PC-9 (cell line): ENCODE data around the gene XRCC5. TPM values are rescaled to one million over a fixed set of nuclear protein-coding genes. Genes with fewer than 3 reads are reported as not detected.

Experiments
- BruUV-seq: library from RNA; stranded (reverse); fragments of 400-500 nt; replicated peaks from 2 replicates; lab custom pipeline; 2021; lab: Mats Ljungman, UMichigan
- CTCF ChIA-PET: fragments of 300-600 bp; sonication (Branson Sonifier 250); formaldehyde crosslinking; loops from one replicate; lab custom pipeline; 2022; ENCODE audit warnings: antibody characterized with exemption; lab: Charles Lee
- POLR2A ChIA-PET: fragments of 300-600 bp; sonication (Branson Sonifier 250); formaldehyde crosslinking; loops from one replicate; lab custom pipeline; 2022; ENCODE audit warnings: antibody characterized with exemption; ENCODE audit not compliant: unreplicated experiment; lab: Charles Lee
- DNase-seq, 2 experiments: peaks; one replicate each; pipeline versions ENCODE4 v3.0.0 to v3.0.0-alpha.2; 2015 to 2022; ENCODE audit warnings: mixed read lengths in 1 of 2
- H2AFZ ChIP-seq: fragments of 200-600 bp; sonication (generic); 2 replicates; pipeline ENCODE4 v1.8.1; 2017; ENCODE audit warnings: antibody characterized with exemption
- H3F3A ChIP-seq: fragments of 200-600 bp; sonication (generic); 2 replicates; pipeline ENCODE4 v1.8.1; 2017; ENCODE audit warnings: antibody characterized with exemption, mild to moderate bottlenecking, low read depth; ENCODE audit not compliant: insufficient read depth
- H3K27ac ChIP-seq: fragments of 200-600 bp; sonication (generic); 2 replicates; pipeline ENCODE4 v1.6.1; 2016; ENCODE audit warnings: mixed run types
- H3K27me3 ChIP-seq: fragments of 200-600 bp; sonication (generic); 2 replicates; pipeline ENCODE4 v1.6.1; 2016; ENCODE audit warnings: low read depth, mixed run types; ENCODE audit not compliant: insufficient read depth
- H3K36me3 ChIP-seq: fragments of 200-600 bp; sonication (generic); 2 replicates; pipeline ENCODE4 v1.6.1; 2016; ENCODE audit warnings: low read depth, mixed run types
- H3K4me1 ChIP-seq: fragments of 200-600 bp; sonication (generic); replicated peaks from 2 replicates; pipeline ENCODE4 v1.6.1; 2016; ENCODE audit warnings: mixed run types; ENCODE audit not compliant: insufficient read depth
- H3K4me2 ChIP-seq: fragments of 200-600 bp; sonication (generic); 2 replicates; pipeline ENCODE4 v1.6.1; 2017; ENCODE audit warnings: mixed run types
- H3K4me3 ChIP-seq: fragments of 200-600 bp; sonication (generic); 2 replicates; pipeline ENCODE4 v1.6.1; 2016; ENCODE audit warnings: mixed run types
- H3K79me2 ChIP-seq: fragments of 200-600 bp; sonication (generic); 2 replicates; pipeline ENCODE4 v1.6.1; 2017; ENCODE audit warnings: low read depth, mixed run types
- H3K9me2 ChIP-seq: fragments of 200-600 bp; sonication (generic); 2 replicates; pipeline ENCODE4 v1.8.1; 2017; ENCODE audit warnings: mild to moderate bottlenecking; ENCODE audit not compliant: insufficient read depth
- H3K9me3 ChIP-seq: fragments of 200-600 bp; sonication (generic); 2 replicates; pipeline ENCODE4 v1.8.1; 2016; ENCODE audit warnings: low read depth; ENCODE audit not compliant: insufficient read depth
- H4K20me1 ChIP-seq: fragments of 200-600 bp; sonication (generic); 2 replicates; pipeline ENCODE4 v1.8.1; 2017; ENCODE audit not compliant: insufficient read depth
- EZH2 ChIP-seq: fragments of 200-600 bp; sonication (generic); IDR thresholded peaks from 2 replicates; pipeline ENCODE4 v1.8.0; 2017; ENCODE audit warnings: antibody characterized with exemption, low read depth
- intact Hi-C: fragments of 100-400 bp; cut with micrococcal nuclease; formaldehyde crosslinking; loops from one replicate; pipeline ENCODE4 v1.10.0; 2022; ENCODE audit not compliant: unreplicated experiment
- total RNA-seq: library from RNA; stranded (reverse); gene quantifications from 2 replicates; pipeline ENCODE4 v1.2.3, GENCODE V29; 2021
- TF ChIP-seq, protein P1 (sequence below): fragments of 200-600 bp; sonication (generic); conservative IDR thresholded peaks from 2 replicates; pipeline ENCODE4 v1.6.1; 2017; ENCODE audit warnings: mixed run types, antibody characterized with exemption, mild to moderate bottlenecking, moderate library complexity

Gene XRCC5
- total RNA-seq, 1 experiment from 2014 or later: 275 TPM

- no peak for TF ChIP-seq EZH2
- TF ChIP-seq, protein P1, sequence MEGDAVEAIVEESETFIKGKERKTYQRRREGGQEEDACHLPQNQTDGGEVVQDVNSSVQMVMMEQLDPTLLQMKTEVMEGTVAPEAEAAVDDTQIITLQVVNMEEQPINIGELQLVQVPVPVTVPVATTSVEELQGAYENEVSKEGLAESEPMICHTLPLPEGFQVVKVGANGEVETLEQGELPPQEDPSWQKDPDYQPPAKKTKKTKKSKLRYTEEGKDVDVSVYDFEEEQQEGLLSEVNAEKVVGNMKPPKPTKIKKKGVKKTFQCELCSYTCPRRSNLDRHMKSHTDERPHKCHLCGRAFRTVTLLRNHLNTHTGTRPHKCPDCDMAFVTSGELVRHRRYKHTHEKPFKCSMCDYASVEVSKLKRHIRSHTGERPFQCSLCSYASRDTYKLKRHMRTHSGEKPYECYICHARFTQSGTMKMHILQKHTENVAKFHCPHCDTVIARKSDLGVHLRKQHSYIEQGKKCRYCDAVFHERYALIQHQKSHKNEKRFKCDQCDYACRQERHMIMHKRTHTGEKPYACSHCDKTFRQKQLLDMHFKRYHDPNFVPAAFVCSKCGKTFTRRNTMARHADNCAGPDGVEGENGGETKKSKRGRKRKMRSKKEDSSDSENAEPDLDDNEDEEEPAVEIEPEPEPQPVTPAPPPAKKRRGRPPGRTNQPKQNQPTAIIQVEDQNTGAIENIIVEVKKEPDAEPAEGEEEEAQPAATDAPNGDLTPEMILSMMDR: no peak
- no TSS peak for BruUV-seq
- no peaks in the 10 kb centered on the region for H3K9me3 ChIP-seq
- intact Hi-C loops: no loop called here
- no peaks in the 10 kb centered on the region for H3K79me2 ChIP-seq
- peaks cover 9% of the 10 kb centered on the region; the same call in 1 of the 2 replicates for H3F3A ChIP-seq
- no peaks in the 10 kb centered on the region for H3K27me3 ChIP-seq
- ChIA-PET CTCF (no interaction called here), POLR2A (no interaction called here)
- no peak overlapping the region for H3K4me2 ChIP-seq
- no peak overlapping the region for H2AFZ ChIP-seq
- no peaks in the 10 kb centered on the region for H3K4me1 ChIP-seq
- no peak overlapping the region for H3K4me3 ChIP-seq
- H3K27ac ChIP-seq: no peak overlapping the region
- H4K20me1 ChIP-seq: peaks cover 3% of the 10 kb centered on the region; the same call in 1 of the 2 replicates
- peaks cover 51% of the 10 kb centered on the region for H3K36me3 ChIP-seq
- DNase-seq: no peak
- H3K9me2 ChIP-seq: no peaks in the 10 kb centered on the region
Measured at GRCh38 chr2:216164087-216164486, 54.9 kb downstream of the XRCC5 start.

DNA sequence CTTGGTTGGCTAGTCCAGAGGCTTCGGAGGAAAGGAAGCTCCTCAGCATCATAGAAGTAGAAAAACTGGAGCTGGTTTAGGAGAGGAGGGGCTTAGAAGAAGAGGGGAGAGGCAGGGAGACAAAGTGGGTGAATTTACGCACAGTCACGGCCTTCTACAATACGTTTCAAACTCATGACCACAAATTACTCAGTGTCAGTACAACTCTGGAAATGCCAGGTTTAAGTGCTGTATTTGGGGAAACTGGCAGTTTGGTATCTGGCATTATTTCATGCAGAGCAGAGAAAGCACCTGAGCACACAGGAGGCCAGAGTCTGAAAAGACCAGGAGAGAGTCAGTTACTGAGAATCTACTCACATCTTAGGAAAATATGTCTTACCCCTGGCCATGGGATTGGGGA is 55.4 kb downstream of the XRCC5 start:
- Histone ChIP-seq H3K27me3 (no peaks in the 10 kb centered on the region), H3K27ac (no peak overlapping the region), H3K9me3 (no peaks in the 10 kb centered on the region), H4K20me1 (peaks cover 3% of the 10 kb centered on the region; the same call in 1 of the 2 replicates), H3F3A (peaks cover 9% of the 10 kb centered on the region; the same call in 1 of the 2 replicates), H3K4me1 (no peaks in the 10 kb centered on the region), H3K79me2 (no peaks in the 10 kb centered on the region), H3K4me3 (no peak overlapping the region), H3K36me3 (peaks cover 50% of the 10 kb centered on the region), H3K9me2 (no peaks in the 10 kb centered on the region), H2AFZ (no peak overlapping the region), H3K4me2 (no peak overlapping the region)
- no peak for DNase-seq
- intact Hi-C loops: no loop called here
- no TSS peak for BruUV-seq
- ChIA-PET POLR2A (no interaction called here), CTCF (no interaction called here)
- TF ChIP-seq, protein P1: no peak
- no peak for TF ChIP-seq EZH2

GRCh38 chr2:216165711-216166110 is 56.6 kb downstream of the XRCC5 start:
- Histone ChIP-seq H3F3A (peaks cover 13% of the 10 kb centered on the region; the same call in 1 of the 2 replicates), H3K4me2 (no peak overlapping the region), H3K36me3 (peaks cover 42% of the 10 kb centered on the region), H3K79me2 (no peaks in the 10 kb centered on the region), H3K4me3 (no peak overlapping the region), H4K20me1 (no peaks in the 10 kb centered on the region), H3K4me1 (no peaks in the 10 kb centered on the region), H3K27me3 (no peaks in the 10 kb centered on the region), H3K9me2 (no peaks in the 10 kb centered on the region), H3K27ac (no peak overlapping the region), H3K9me3 (no peaks in the 10 kb centered on the region), H2AFZ (no peak overlapping the region)
- CTCF ChIA-PET: no interaction called here
- no peak for TF ChIP-seq EZH2
- TF ChIP-seq, protein P1: no peak
- BruUV-seq: no TSS peak
- POLR2A ChIA-PET: no interaction called here
- no peak for DNase-seq
- intact Hi-C loops: no loop called here
